GM23248 (cell line): Measurements from ENCODE around the gene ISOC2.

Experiments
- EZH2 ChIP-seq: fragments of 200-600 bp; sonication (generic); IDR thresholded peaks from 2 replicates; pipeline ENCODE4 v1.6.1; 2018; ENCODE audit warnings: antibody characterized with exemption, mild to moderate bottlenecking; ENCODE audit not compliant: insufficient read depth, poor library complexity, severe bottlenecking
- EZH2phosphoT487 ChIP-seq: fragments of 200-600 bp; sonication (generic); IDR thresholded peaks from 2 replicates; pipeline ENCODE4 v1.6.1; 2018; ENCODE audit warnings: antibody characterized with exemption, moderate library complexity, mild to moderate bottlenecking, low read depth; ENCODE audit not compliant: insufficient read depth

GRCh38 chr19:55492362-55492944, 31.0 kb upstream of the ISOC2 start:
- TF ChIP-seq EZH2 (no peak), EZH2phosphoT487 (no peak)
